ENCODE measurements around the gene SOX8. TPM values are rescaled to one million over a fixed set of nuclear protein-coding genes. Genes with fewer than 3 reads are reported as not detected.

The SOX8 gene
- polyA plus RNA-seq, 1 experiment, result not detected

GRCh38 chr16:1026057-1026783 lies 44.6 kb downstream of the SOX8 start:
- H3K9me3 ChIP-seq (ENCODE audit: control insufficient read depth, insufficient read depth, low read length), result peaks cover 8% of the 10 kb centered on the region; the same call in 1 of the 2 replicates
- CTCF ChIA-PET, result no interaction called here
- no peak for DNase-seq (ENCODE audit: low read depth, low spot score)
- POLR2A ChIA-PET, result no interaction called here
- TF ChIP-seq CTCF (IDR thresholded peaks at IDR 0.05; ENCODE audit: low read depth, low read length), result no peak
- no peak overlapping the region for H3K27ac ChIP-seq (ENCODE audit: low read depth, low read length)
- no peak overlapping the region for H3K4me3 ChIP-seq (ENCODE audit: low read depth, low read length)
- H3K27me3 ChIP-seq (ENCODE audit: control insufficient read depth, insufficient read depth, low read length), result peaks cover 34% of the 10 kb centered on the region

- POLR2A ChIA-PET, result no interaction called here
- Histone ChIP-seq H3K27me3 (ENCODE audit: control insufficient read depth, insufficient read depth, low read length) (peaks cover 27% of the 10 kb centered on the region), H3K27ac (ENCODE audit: low read depth, low read length) (no peak overlapping the region), H3K9me3 (ENCODE audit: control insufficient read depth, insufficient read depth, low read length) (peaks cover 11% of the 10 kb centered on the region; the same call in 1 of the 2 replicates), H3K4me3 (ENCODE audit: low read depth, low read length) (no peak overlapping the region)
- no peak for TF ChIP-seq CTCF (IDR thresholded peaks at IDR 0.05; ENCODE audit: low read depth, low read length)
- CTCF ChIA-PET, result no interaction called here
- DNase-seq (ENCODE audit: low read depth, low spot score), result no peak
These were observed 45.4 kb downstream of the SOX8 start for GRCh38 chr16:1026784-1027500.

GRCh38 chr16:1027501-1027815 lies 45.9 kb downstream of the SOX8 start:
- Histone ChIP-seq H3K9me3 (ENCODE audit: control insufficient read depth, insufficient read depth, low read length) (peaks cover 15% of the 10 kb centered on the region; the same call in 1 of the 2 replicates), H3K27me3 (ENCODE audit: control insufficient read depth, insufficient read depth, low read length) (peaks cover 27% of the 10 kb centered on the region), H3K4me3 (ENCODE audit: low read depth, low read length) (no peak overlapping the region), H3K27ac (ENCODE audit: low read depth, low read length) (no peak overlapping the region)
- CTCF ChIA-PET, result no interaction called here
- TF ChIP-seq CTCF (IDR thresholded peaks at IDR 0.05; ENCODE audit: low read depth, low read length), result no peak
- POLR2A ChIA-PET, result no interaction called here
- no peak for DNase-seq (ENCODE audit: low read depth, low spot score)

GRCh38 chr16:1028056-1028455 lies 46.5 kb downstream of the SOX8 start:
- DNase-seq (ENCODE audit: low read depth, low spot score), result no peak
- Histone ChIP-seq H3K27ac (ENCODE audit: low read depth, low read length) (no peak overlapping the region), H3K27me3 (ENCODE audit: control insufficient read depth, insufficient read depth, low read length) (peaks cover 27% of the 10 kb centered on the region), H3K4me3 (ENCODE audit: low read depth, low read length) (no peak overlapping the region), H3K9me3 (ENCODE audit: control insufficient read depth, insufficient read depth, low read length) (peaks cover 15% of the 10 kb centered on the region; the same call in 1 of the 2 replicates)
- ChIA-PET POLR2A (no interaction called here), CTCF (no interaction called here)
- TF ChIP-seq CTCF (IDR thresholded peaks at IDR 0.05; ENCODE audit: low read depth, low read length), result no peak

GRCh38 chr16:1028524-1029258 lies 47.1 kb downstream of the SOX8 start:
- ChIA-PET POLR2A (no interaction called here), CTCF (no interaction called here)
- Histone ChIP-seq H3K27ac (ENCODE audit: low read depth, low read length) (no peak overlapping the region), H3K27me3 (ENCODE audit: control insufficient read depth, insufficient read depth, low read length) (peaks cover 27% of the 10 kb centered on the region), H3K4me3 (ENCODE audit: low read depth, low read length) (no peak overlapping the region), H3K9me3 (ENCODE audit: control insufficient read depth, insufficient read depth, low read length) (peaks cover 18% of the 10 kb centered on the region)
- DNase-seq (ENCODE audit: low read depth, low spot score), result no peak
- no peak for TF ChIP-seq CTCF (IDR thresholded peaks at IDR 0.05; ENCODE audit: low read depth, low read length)
